Central memory CD8-positive, alpha-beta T cell (primary cell): ENCODE measurements around the gene RNU5B-1.

Experiments used
- ATAC-seq: fragments of 150-1000 bp; cut with Tn5 transposase; replicated peaks from 2 replicates; pipeline ENCODE4 v1.10.0; 2022; ENCODE audit warnings: mild to moderate bottlenecking, moderate FRiP score, moderate number of reproducible peaks; ENCODE audit not compliant: poor library complexity, severe bottlenecking; ENCODE audit errors: extremely low read depth
- DNase-seq, 2 donors: peaks; one replicate each; pipeline ENCODE4 v3.0.0; 2021; ENCODE audit warnings: low spot score in 2 of 2
- H3K27ac Mint-ChIP-seq: one replicate; pipeline ENCODE4 v1.8.0; 2022; ENCODE audit warnings: low read depth, mild to moderate bottlenecking, moderate library complexity, mixed read lengths
- H3K27me3 Mint-ChIP-seq: one replicate; pipeline ENCODE4 v1.8.0; 2022; ENCODE audit warnings: mixed read lengths
- H3K36me3 Mint-ChIP-seq: one replicate; pipeline ENCODE4 v1.8.0; 2022; ENCODE audit warnings: mild to moderate bottlenecking, moderate library complexity, mixed read lengths; ENCODE audit not compliant: insufficient read depth
- H3K4me1 Mint-ChIP-seq: one replicate; pipeline ENCODE4 v1.8.0; 2022; ENCODE audit warnings: mixed read lengths
- H3K4me3 Mint-ChIP-seq: one replicate; pipeline ENCODE4 v1.8.0; 2022; ENCODE audit warnings: mild to moderate bottlenecking, moderate library complexity, mixed read lengths
- H3K9me3 Mint-ChIP-seq: one replicate; pipeline ENCODE4 v1.8.0; 2022; ENCODE audit warnings: mixed read lengths

The RNU5B-1 gene

DNA sequence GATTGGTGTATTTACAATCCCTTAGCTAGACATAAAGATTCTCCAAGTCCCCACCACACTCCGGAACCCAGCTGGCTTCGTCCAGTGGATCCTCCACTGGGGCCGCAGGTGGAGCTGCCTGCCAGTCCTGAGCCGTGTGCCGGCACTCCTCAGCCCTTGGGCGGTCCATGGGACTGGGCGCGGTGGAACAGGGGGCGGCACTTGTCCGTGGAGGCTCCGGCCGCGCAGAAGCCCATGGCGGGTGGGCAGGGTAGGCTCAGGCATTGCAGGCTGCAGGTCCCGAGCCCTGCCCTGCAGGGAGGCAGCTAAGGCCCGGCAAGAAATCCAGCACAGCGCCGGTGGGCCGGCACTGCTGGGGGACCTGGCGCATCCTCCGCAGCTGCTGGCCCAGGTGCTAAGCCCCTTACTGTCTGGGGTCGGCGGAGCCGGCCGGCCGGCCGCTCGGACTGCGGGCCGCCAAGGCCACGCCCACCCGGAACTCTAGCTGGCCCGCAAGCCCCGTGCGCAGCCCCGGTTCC is 3.5 kb upstream of the RNU5B-1 start:
- Mint-ChIP-seq H3K36me3 (peaks cover 45% of the 10 kb centered on the region), H3K4me1 (peaks cover 44% of the 10 kb centered on the region), H3K27ac (peak overlapping the region; percentile 88), H3K9me3 (no peaks in the 10 kb centered on the region), H3K4me3 (peak overlapping the region; percentile 77), H3K27me3 (no peaks in the 10 kb centered on the region)
- DNase-seq, result no peak
- no peak for ATAC-seq

GRCh38 chr15:65302061-65302460 is 2.4 kb upstream of the RNU5B-1 start:
- ATAC-seq (no peak), DNase-seq (no peak)
- H3K4me3 Mint-ChIP-seq, result no peak overlapping the region
- H3K36me3 Mint-ChIP-seq, result peaks cover 37% of the 10 kb centered on the region
- H3K27me3 Mint-ChIP-seq, result no peaks in the 10 kb centered on the region
- H3K27ac Mint-ChIP-seq, result no peak overlapping the region
- peaks cover 39% of the 10 kb centered on the region for H3K4me1 Mint-ChIP-seq
- H3K9me3 Mint-ChIP-seq, result no peaks in the 10 kb centered on the region

GRCh38 chr15:65303687-65304380 is 643 bp upstream of the RNU5B-1 start:
- H3K27ac Mint-ChIP-seq, result peak overlapping the region; percentile 100
- DNase-seq, result no peak
- peaks cover 28% of the 10 kb centered on the region for H3K4me1 Mint-ChIP-seq
- ATAC-seq, result peak; percentile 1
- H3K9me3 Mint-ChIP-seq, result no peaks in the 10 kb centered on the region
- peaks cover 31% of the 10 kb centered on the region for H3K36me3 Mint-ChIP-seq
- no peaks in the 10 kb centered on the region for H3K27me3 Mint-ChIP-seq
- H3K4me3 Mint-ChIP-seq, result peak overlapping the region; percentile 95

DNA sequence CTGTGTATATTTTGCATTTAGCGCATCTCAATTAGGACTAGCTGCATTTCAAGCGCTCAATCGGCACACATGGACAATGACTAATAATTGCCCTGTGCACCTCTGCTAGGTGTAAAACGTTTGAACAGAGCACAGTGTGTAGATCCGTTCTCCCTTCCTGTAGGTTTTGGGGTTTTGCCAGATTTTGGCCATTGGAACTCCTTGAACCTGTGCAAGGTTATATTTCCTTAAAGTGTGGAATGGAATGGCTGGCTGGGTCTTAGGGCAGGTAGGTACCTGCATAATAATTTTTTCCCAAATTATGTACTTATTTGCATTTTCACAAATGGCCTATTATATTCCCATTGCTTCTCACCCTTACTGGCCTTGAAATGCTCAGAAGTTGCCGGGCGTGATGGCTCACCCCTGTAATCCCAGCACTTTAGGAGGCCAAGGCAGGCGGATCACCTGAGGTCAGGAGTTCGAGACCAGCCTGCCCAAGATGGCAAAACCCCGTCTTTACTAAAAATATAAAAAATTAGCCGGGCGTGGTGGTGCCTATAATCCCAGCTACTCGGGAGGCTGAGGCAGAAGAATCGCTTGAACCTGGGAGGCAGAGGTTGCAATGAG is 777 bp downstream of the RNU5B-1 start:
- H3K4me3 Mint-ChIP-seq, result peak overlapping the region; percentile 95
- DNase-seq (no peak), ATAC-seq (no peak)
- H3K4me1 Mint-ChIP-seq, result peaks cover 22% of the 10 kb centered on the region
- no peaks in the 10 kb centered on the region for H3K9me3 Mint-ChIP-seq
- H3K36me3 Mint-ChIP-seq, result peaks cover 26% of the 10 kb centered on the region
- peak overlapping the region; percentile 100 for H3K27ac Mint-ChIP-seq
- no peaks in the 10 kb centered on the region for H3K27me3 Mint-ChIP-seq

GRCh38 chr15:65305776-65306175 is 1.3 kb downstream of the RNU5B-1 start:
- peak overlapping the region; percentile 25 for H3K4me3 Mint-ChIP-seq
- H3K27me3 Mint-ChIP-seq, result no peaks in the 10 kb centered on the region
- H3K9me3 Mint-ChIP-seq, result no peaks in the 10 kb centered on the region
- no peak for DNase-seq
- H3K36me3 Mint-ChIP-seq, result peaks cover 22% of the 10 kb centered on the region
- no peak for ATAC-seq
- peaks cover 19% of the 10 kb centered on the region for H3K4me1 Mint-ChIP-seq
- H3K27ac Mint-ChIP-seq, result peak overlapping the region; percentile 72

GRCh38 chr15:65306551-65306950 is 2.1 kb downstream of the RNU5B-1 start:
- Mint-ChIP-seq H3K9me3 (no peaks in the 10 kb centered on the region), H3K4me3 (peak overlapping the region; percentile 25), H3K4me1 (peaks cover 19% of the 10 kb centered on the region), H3K27ac (peak overlapping the region; percentile 72), H3K36me3 (peaks cover 22% of the 10 kb centered on the region), H3K27me3 (no peaks in the 10 kb centered on the region)
- ATAC-seq, result no peak
- DNase-seq, result no peak

DNA sequence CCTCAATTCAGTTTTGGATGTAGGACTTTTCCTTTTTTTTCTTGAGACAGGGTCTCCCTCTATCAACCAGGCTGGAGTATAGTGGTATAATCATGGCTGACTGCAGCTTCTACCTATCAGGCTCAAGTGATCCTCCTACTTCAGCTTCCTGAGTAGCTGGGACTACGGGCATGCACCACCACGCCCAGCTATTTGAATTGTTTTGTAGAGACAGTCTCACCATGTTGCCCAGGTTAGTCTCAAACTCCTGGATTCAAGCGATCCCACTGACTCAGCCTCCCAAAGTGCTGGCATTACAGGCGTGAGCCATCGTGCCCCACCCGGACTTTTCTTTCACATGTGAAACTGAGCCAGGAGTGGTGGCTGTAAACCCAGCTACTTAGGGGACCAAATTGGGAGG is 3.5 kb downstream of the RNU5B-1 start:
- ATAC-seq, result no peak
- Mint-ChIP-seq H3K9me3 (no peaks in the 10 kb centered on the region), H3K4me3 (no peak overlapping the region), H3K27ac (no peak overlapping the region), H3K4me1 (peaks cover 19% of the 10 kb centered on the region), H3K27me3 (no peaks in the 10 kb centered on the region), H3K36me3 (peaks cover 19% of the 10 kb centered on the region)
- DNase-seq, result no peak

GRCh38 chr15:65309882-65310418 is 5.5 kb downstream of the RNU5B-1 start:
- Mint-ChIP-seq H3K9me3 (no peaks in the 10 kb centered on the region), H3K36me3 (peaks cover 3% of the 10 kb centered on the region), H3K4me3 (no peak overlapping the region), H3K27me3 (peaks cover under 1% of the 10 kb centered on the region), H3K27ac (no peak overlapping the region), H3K4me1 (peaks cover 2% of the 10 kb centered on the region)
- ATAC-seq, result no peak
- DNase-seq, result no peak

- H3K4me1 Mint-ChIP-seq, result no peaks in the 10 kb centered on the region
- no peak for DNase-seq
- H3K4me3 Mint-ChIP-seq, result no peak overlapping the region
- no peak for ATAC-seq
- no peak overlapping the region for H3K27ac Mint-ChIP-seq
- H3K36me3 Mint-ChIP-seq, result no peaks in the 10 kb centered on the region
- H3K27me3 Mint-ChIP-seq, result peaks cover 7% of the 10 kb centered on the region
- H3K9me3 Mint-ChIP-seq, result no peaks in the 10 kb centered on the region
Measured at GRCh38 chr15:65310431-65311137, 6.1 kb downstream of the RNU5B-1 start.

DNA sequence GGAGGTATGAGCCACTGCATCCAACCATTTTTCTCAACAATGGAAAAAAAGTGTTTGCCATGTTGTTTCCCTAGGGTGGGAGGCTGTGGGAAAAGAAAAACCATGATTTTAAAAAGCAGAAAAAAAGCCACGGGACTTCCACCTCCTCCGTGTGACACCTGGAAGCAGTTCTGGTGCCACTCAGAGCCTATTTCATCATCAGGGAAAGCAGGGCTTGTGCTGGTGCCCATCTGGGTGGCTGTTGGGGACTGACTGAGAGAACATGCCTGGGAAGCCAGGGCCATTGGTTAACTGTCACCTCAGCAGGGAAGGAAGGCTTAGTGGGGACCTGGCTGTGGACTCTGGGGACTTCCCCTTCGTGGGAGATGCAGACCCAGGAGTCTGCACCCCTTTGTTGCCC is 7.3 kb downstream of the RNU5B-1 start:
- no peaks in the 10 kb centered on the region for H3K4me1 Mint-ChIP-seq
- H3K4me3 Mint-ChIP-seq, result no peak overlapping the region
- no peaks in the 10 kb centered on the region for H3K36me3 Mint-ChIP-seq
- ATAC-seq (no peak), DNase-seq (no peak)
- H3K27me3 Mint-ChIP-seq, result peaks cover 9% of the 10 kb centered on the region
- H3K27ac Mint-ChIP-seq, result no peak overlapping the region
- H3K9me3 Mint-ChIP-seq, result no peaks in the 10 kb centered on the region

DNA sequence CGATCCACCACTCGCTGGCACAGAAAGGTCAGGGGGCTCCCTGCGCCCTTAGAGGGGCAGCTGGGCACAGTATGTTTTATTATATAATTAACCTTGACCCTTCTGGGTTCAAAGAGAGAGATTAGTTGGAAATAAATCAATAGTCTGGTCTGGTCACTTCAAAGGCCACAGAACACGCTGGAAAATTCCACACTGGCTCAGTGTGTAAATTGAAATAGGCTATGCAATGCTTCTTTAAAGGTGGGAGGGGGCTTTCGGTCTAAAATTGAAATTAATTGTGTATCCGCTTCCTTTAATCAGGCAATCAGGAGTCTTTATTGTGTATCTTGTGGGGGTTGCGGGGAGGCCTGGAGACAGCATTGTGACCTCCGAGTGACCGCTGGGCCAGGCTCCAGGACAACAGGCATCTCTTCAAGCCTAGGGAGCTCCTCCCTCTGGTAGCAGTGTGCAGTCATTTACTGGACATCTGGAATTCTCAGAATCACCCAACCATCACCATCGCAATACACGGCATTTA is 8.0 kb downstream of the RNU5B-1 start:
- H3K4me1 Mint-ChIP-seq, result no peaks in the 10 kb centered on the region
- no peaks in the 10 kb centered on the region for H3K36me3 Mint-ChIP-seq
- DNase-seq, result no peak
- no peak overlapping the region for H3K4me3 Mint-ChIP-seq
- no peak overlapping the region for H3K27ac Mint-ChIP-seq
- H3K9me3 Mint-ChIP-seq, result no peaks in the 10 kb centered on the region
- ATAC-seq, result no peak
- peaks cover 9% of the 10 kb centered on the region for H3K27me3 Mint-ChIP-seq

GRCh38 chr15:65318870-65319356 is 14.4 kb downstream of the RNU5B-1 start:
- DNase-seq (peak; percentile 63 to 76), ATAC-seq (peak; percentile 99)
- Mint-ChIP-seq H3K27me3 (peaks cover 27% of the 10 kb centered on the region), H3K36me3 (no peaks in the 10 kb centered on the region), H3K4me1 (peaks cover 5% of the 10 kb centered on the region), H3K9me3 (no peaks in the 10 kb centered on the region), H3K4me3 (no peak overlapping the region), H3K27ac (no peak overlapping the region)
